Measurements from ENCODE around the gene SUSD5. TPM values are rescaled to one million over a fixed set of nuclear protein-coding genes. Genes with fewer than 3 reads are reported as not detected.

Gene SUSD5
- total and polyA plus RNA-seq, 2 of the 4 experiments (the other 2 are of a cell fraction): 1.4 to 2.9 TPM

GRCh38 chr3:33256249-33256648, 37.6 kb upstream of the SUSD5 start:
- H4K91ac ChIP-seq (ENCODE audit: insufficient read depth, low read depth, low read length): no peak overlapping the region
- H3K4me3 ChIP-seq (ENCODE audit: insufficient read depth, low read depth, low read length): no peak overlapping the region
- in situ Hi-C loops (cut with MboI; ENCODE audit: low sequenced_read_pairs): no loop called here
- H2BK120ac ChIP-seq (ENCODE audit: low read depth, low read length): no peak overlapping the region
- H2BK15ac ChIP-seq (ENCODE audit: low read depth, low read length): no peak overlapping the region
- H3K4me2 ChIP-seq (ENCODE audit: low read depth, low read length): no peak overlapping the region
- CTCF ChIA-PET: no interaction called here
- no peaks in the 10 kb centered on the region for H3K9me1 ChIP-seq (ENCODE audit: insufficient read depth, low read length)
- no peak overlapping the region for H2BK20ac ChIP-seq (ENCODE audit: low read depth, low read length)
- intact Hi-C loops (cut with micrococcal nuclease): no loop called here
- POLR2A ChIA-PET (ENCODE audit: unreplicated experiment): no interaction called here
- DNase-seq (no peak), ATAC-seq (ENCODE audit: low read depth) (no peak)
- H3K4ac ChIP-seq (ENCODE audit: low read depth, low read length): no peak overlapping the region
- no peak overlapping the region for H3K23ac ChIP-seq (ENCODE audit: low read depth, low read length)
- TF ChIP-seq CTCF (conservative IDR thresholded peaks at IDR 0.05; ENCODE audit: low read depth, low read length): no peak
- TF ChIP-seq USF2 (IDR thresholded peaks at IDR 0.05; ENCODE audit: low read depth, low read length): no peak
- no peak for TF ChIP-seq MXI1 (IDR thresholded peaks at IDR 0.05; ENCODE audit: borderline replicate concordance, low read depth, low read length)
- no peak for TF ChIP-seq ELK1 (IDR thresholded peaks at IDR 0.05; ENCODE audit: borderline replicate concordance, low read depth, low read length)
- no peak for TF ChIP-seq RAD21 (IDR thresholded peaks at IDR 0.05; ENCODE audit: low read length)
- TF ChIP-seq BHLHE40 (IDR thresholded peaks at IDR 0.05; ENCODE audit: low read depth, low read length): no peak
- no peak for TF ChIP-seq RCOR1 (IDR thresholded peaks at IDR 0.05; ENCODE audit: insufficient replicate concordance, low read length)
- no peak for TF ChIP-seq CHD1 (IDR thresholded peaks at IDR 0.05; ENCODE audit: low read depth, low read length)
- no peak overlapping the region for H2BK5ac ChIP-seq (ENCODE audit: low read depth, low read length, poor library complexity, severe bottlenecking)
- WGBS, 2 experiments (ENCODE audit: extremely low coverage in 2 of 2, insufficient read length in 1 of 2): no CpG with 5 or more reads among the region's 2 CpGs
- no peak overlapping the region for H3K18ac ChIP-seq (ENCODE audit: low read depth, low read length)
- no peaks in the 10 kb centered on the region for H3K4me1 ChIP-seq (ENCODE audit: control insufficient read depth, insufficient read depth, low read length)
- H4K8ac ChIP-seq (ENCODE audit: low read depth in 2 of 2, low read length in 2 of 2): no peak overlapping the region
- H3K79me1 ChIP-seq (ENCODE audit: low read depth in 1 of 2, low read length in 2 of 2): no peaks in the 10 kb centered on the region
- no peaks in the 10 kb centered on the region for H3K36me3 ChIP-seq (ENCODE audit: control insufficient read depth, insufficient read depth, low read length)
- no TSS peak for BruUV-seq (replicated peaks)
- dilution Hi-C loops (cut with HindIII; ENCODE audit: low sequenced_read_pairs, unreplicated experiment): no loop called here
- no peak overlapping the region for H3K27ac ChIP-seq (ENCODE audit: insufficient read depth, low read length)
- no peaks in the 10 kb centered on the region for H4K20me1 ChIP-seq (ENCODE audit: insufficient read depth, low read length)
- H3K56ac ChIP-seq (ENCODE audit: extremely low read depth, insufficient read depth, low read length): no peak overlapping the region
- no peak overlapping the region for H4K5ac ChIP-seq (ENCODE audit: low read depth, low read length)
- H3K9ac ChIP-seq (ENCODE audit: low read depth, low read length): no peak overlapping the region
- no peaks in the 10 kb centered on the region for H3K27me3 ChIP-seq (ENCODE audit: control insufficient read depth, insufficient read depth, low read length)
- H3K9me3 ChIP-seq (ENCODE audit: control insufficient read depth, insufficient read depth, low read length): no peaks in the 10 kb centered on the region
- H3K14ac ChIP-seq (replicated peaks; ENCODE audit: low read depth, low read length): no peak overlapping the region
- H2AK5ac ChIP-seq (ENCODE audit: low read depth, low read length): no peak overlapping the region
- H2AK9ac ChIP-seq (replicated peaks; ENCODE audit: low read depth, low read length, poor library complexity): no peak overlapping the region
- no peak overlapping the region for H2AFZ ChIP-seq (replicated peaks; ENCODE audit: low read length, poor library complexity)

All from IMR-90 (cell line).